CD1c-positive myeloid dendritic cell (primary cell): ENCODE measurements around the gene MCEMP1.

Source experiments
- DNase-seq: peaks from one replicate; pipeline ENCODE4 v3.0.0-alpha.2; 2016; ENCODE audit errors: extremely low spot score

MCEMP1 gene

DNA sequence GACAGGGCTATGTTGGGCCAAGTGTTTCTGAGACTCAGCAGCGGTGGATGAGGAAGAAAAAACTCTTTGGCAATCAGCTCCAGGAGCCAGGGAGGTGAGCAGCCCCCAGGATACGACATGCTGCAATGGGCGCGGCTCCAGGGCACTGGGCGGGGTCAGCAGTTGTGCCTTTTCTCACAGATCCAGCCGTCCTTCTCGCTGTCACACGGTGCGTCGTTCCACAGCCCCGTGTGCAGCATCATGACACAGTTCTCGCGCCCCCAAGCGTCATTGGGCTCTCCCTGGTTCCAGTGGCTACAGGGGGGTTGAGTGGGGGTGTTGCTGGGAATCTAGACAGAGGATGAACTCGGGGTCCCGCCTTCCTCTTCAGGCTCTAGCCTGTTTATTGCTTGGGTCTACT, 52.3 kb downstream of the MCEMP1 start:
- DNase-seq, result peak; percentile 51
